ENCODE measurements around the gene SF1.
A peak's percentile ranks its signal among the peaks of the same experiment; 100 is the strongest.

The SF1 gene

GRCh38 chr11:64805481-64805880, 27.1 kb upstream of the SF1 start:
- in situ Hi-C loops (cut with MboI; ENCODE audit: low sequenced_read_pairs), result no loop called here
- Histone ChIP-seq H3K9me3 (no peaks in the 10 kb centered on the region), H3K4me3 (no peak overlapping the region), H3K27me3 (ENCODE audit: low read depth) (no peaks in the 10 kb centered on the region), H3K36me3 (replicated peaks) (peaks cover 25% of the 10 kb centered on the region), H3K4me1 (peaks cover 14% of the 10 kb centered on the region)
- no peak for DNase-seq (ENCODE audit: low spot score in 2 of 2)

GRCh38 chr11:64804346-64805210, 26.2 kb upstream of the SF1 start:
- DNase-seq (ENCODE audit: low spot score in 2 of 2), result no peak
- in situ Hi-C loops (cut with MboI; ENCODE audit: low sequenced_read_pairs), result no loop called here
- peaks cover 25% of the 10 kb centered on the region for H3K36me3 ChIP-seq (replicated peaks)
- peaks cover 13% of the 10 kb centered on the region for H3K4me1 ChIP-seq
- H3K4me3 ChIP-seq, result no peak overlapping the region
- no peaks in the 10 kb centered on the region for H3K27me3 ChIP-seq (ENCODE audit: low read depth)
- H3K9me3 ChIP-seq, result no peaks in the 10 kb centered on the region

GRCh38 chr11:64803846-64804345, 25.6 kb upstream of the SF1 start:
- DNase-seq (ENCODE audit: low spot score in 2 of 2), result no peak
- H3K9me3 ChIP-seq, result no peaks in the 10 kb centered on the region
- H3K4me3 ChIP-seq, result peak overlapping the region; percentile 34
- in situ Hi-C loops (cut with MboI; ENCODE audit: low sequenced_read_pairs), result no loop called here
- H3K27me3 ChIP-seq (ENCODE audit: low read depth), result no peaks in the 10 kb centered on the region
- peaks cover 8% of the 10 kb centered on the region for H3K4me1 ChIP-seq
- H3K36me3 ChIP-seq (replicated peaks), result peaks cover 25% of the 10 kb centered on the region

- peaks cover 8% of the 10 kb centered on the region for H3K4me1 ChIP-seq
- in situ Hi-C loops (cut with MboI; ENCODE audit: low sequenced_read_pairs), result no loop called here
These were observed 25.0 kb upstream of the SF1 start, which contains the start of gene MAP4K2 for GRCh38 chr11:64803158-64803845. TSS of gene MAP4K2 (minus strand) at chr11:64803214. CDS start at chr11:64803149, 65 bp downstream.

DNA sequence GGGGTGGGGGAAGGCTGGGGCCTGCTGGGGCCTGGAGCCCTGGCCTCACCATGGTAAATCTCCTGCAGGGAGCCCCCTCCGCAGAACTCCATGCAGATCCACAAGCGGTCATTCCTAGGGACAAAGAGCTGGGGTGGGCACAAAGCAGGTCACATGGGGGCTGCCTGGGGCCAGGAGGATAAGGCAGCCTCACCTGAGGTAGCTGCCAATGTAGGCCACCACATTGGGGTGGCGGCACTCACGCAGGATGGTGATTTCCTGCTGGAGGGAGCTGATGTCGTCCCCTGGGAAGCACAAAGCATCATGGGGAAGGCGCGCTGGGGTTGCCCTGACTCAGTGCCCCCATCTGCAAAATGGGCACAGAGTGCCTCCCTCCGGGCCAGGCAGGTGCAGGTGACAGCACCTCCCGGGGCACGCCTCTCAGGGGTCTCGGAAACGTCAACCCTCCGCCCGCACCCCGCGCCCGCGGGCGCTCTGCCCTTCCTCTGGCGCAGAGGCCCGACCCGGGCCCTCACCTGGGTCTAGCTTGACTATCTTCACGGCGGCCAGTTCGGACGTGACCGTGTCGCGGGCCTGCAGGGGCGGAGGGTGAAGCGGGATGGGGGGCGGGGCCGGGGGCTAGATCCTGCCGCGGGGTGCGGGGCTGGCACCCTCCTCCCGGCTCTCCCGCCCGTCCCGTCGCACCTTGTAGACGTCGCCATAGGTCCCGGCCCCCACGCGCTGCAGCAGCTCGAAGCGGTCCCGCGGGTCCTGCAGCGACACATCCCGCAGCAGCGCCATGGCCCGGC, 24.2 kb upstream of the SF1 start:
- peaks cover 22% of the 10 kb centered on the region for H3K36me3 ChIP-seq (replicated peaks)
- H3K4me1 ChIP-seq, result peaks cover 8% of the 10 kb centered on the region
- no peak for DNase-seq (ENCODE audit: low spot score in 2 of 2)
- H3K4me3 ChIP-seq, result peak overlapping the region; percentile 34
- H3K27me3 ChIP-seq (ENCODE audit: low read depth), result no peaks in the 10 kb centered on the region
- in situ Hi-C loops (cut with MboI; ENCODE audit: low sequenced_read_pairs), result no loop called here
- no peaks in the 10 kb centered on the region for H3K9me3 ChIP-seq

More at GRCh38 chr11:64803158-64803845, 25.0 kb upstream of the SF1 start, which contains the start of gene MAP4K2:
- Histone ChIP-seq H3K9me3 (no peaks in the 10 kb centered on the region), H3K27me3 (ENCODE audit: low read depth) (no peaks in the 10 kb centered on the region), H3K4me3 (peak within 1 kb of the TSS; percentile 34), H3K36me3 (replicated peaks) (peaks cover 25% of the 10 kb centered on the region)
- peak; percentile 81 to 94 for DNase-seq (ENCODE audit: low spot score in 2 of 2)

- Histone ChIP-seq H3K4me1 (peaks cover 8% of the 10 kb centered on the region), H3K4me3 (peak overlapping the region; percentile 34), H3K9me3 (no peaks in the 10 kb centered on the region), H3K36me3 (replicated peaks) (peaks cover 22% of the 10 kb centered on the region), H3K27me3 (ENCODE audit: low read depth) (no peaks in the 10 kb centered on the region)
- in situ Hi-C loops (cut with MboI; ENCODE audit: low sequenced_read_pairs), result no loop called here
- no peak for DNase-seq (ENCODE audit: low spot score in 2 of 2)
These were observed 23.4 kb upstream of the SF1 start for GRCh38 chr11:64801561-64802369.

DNA sequence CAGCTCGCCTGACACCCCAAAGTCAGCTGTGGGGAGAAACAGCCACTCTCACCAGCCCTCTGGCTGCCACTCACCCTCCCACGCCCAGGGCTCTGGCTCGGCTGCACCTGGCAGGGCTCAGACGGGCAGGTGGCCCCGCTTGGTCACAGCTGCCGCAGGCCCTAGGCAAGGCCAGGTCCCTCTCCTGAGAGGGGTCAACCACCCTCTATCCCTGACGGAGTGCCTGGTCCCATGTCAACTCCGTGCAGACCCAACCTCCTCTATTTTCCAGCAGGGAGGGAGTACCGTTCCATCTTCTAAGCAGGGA, 22.8 kb upstream of the SF1 start:
- no peak for DNase-seq (ENCODE audit: low spot score in 2 of 2)
- H3K36me3 ChIP-seq (replicated peaks), result peaks cover 16% of the 10 kb centered on the region
- no peaks in the 10 kb centered on the region for H3K27me3 ChIP-seq (ENCODE audit: low read depth)
- peaks cover 8% of the 10 kb centered on the region for H3K4me1 ChIP-seq
- in situ Hi-C loops (cut with MboI; ENCODE audit: low sequenced_read_pairs), result no loop called here
- no peak overlapping the region for H3K4me3 ChIP-seq
- H3K9me3 ChIP-seq, result no peaks in the 10 kb centered on the region

GRCh38 chr11:64800303-64801157, 22.2 kb upstream of the SF1 start:
- no peak overlapping the region for H3K4me3 ChIP-seq
- peaks cover 13% of the 10 kb centered on the region for H3K36me3 ChIP-seq (replicated peaks)
- H3K4me1 ChIP-seq, result peaks cover 8% of the 10 kb centered on the region
- no peak for DNase-seq (ENCODE audit: low spot score in 2 of 2)
- no peaks in the 10 kb centered on the region for H3K9me3 ChIP-seq
- no peaks in the 10 kb centered on the region for H3K27me3 ChIP-seq (ENCODE audit: low read depth)
- in situ Hi-C loops (cut with MboI; ENCODE audit: low sequenced_read_pairs), result no loop called here

DNA sequence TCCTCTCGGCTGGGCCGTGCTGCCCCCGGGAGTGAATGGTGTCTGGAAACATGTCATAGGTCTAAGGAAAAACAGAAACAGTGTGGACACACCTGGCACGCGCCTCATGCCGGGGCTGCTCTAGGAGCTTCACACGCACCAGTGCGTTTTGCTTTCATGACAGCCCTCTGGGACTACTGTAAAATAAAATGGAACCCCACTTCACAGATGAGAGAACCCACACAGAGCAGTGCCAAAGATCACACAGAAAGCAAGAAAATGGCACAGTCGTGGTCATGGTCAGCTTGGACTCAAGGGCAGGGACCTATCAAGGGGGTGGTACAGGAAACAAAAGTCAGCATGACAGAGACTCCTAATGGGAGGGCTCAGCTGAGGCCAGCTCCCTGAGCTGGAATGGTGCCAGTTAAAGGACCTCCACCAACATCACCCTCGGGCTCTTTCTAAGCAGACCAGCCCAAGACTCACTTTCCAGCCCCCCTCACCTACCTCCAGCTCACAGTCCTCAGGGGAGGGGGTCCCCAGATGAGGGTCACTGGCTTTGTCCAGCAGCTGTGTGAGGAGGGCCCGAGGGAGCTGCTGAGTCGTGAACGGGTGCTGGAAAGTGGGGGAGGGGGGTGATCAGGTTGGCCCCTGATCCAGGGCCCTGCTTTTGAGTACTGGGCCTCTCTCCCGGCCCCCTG, 21.4 kb upstream of the SF1 start:
- peaks cover 8% of the 10 kb centered on the region for H3K4me1 ChIP-seq
- no peak overlapping the region for H3K4me3 ChIP-seq
- in situ Hi-C loops (cut with MboI; ENCODE audit: low sequenced_read_pairs), result no loop called here
- no peaks in the 10 kb centered on the region for H3K27me3 ChIP-seq (ENCODE audit: low read depth)
- H3K36me3 ChIP-seq (replicated peaks), result peaks cover 6% of the 10 kb centered on the region
- no peaks in the 10 kb centered on the region for H3K9me3 ChIP-seq
- DNase-seq (ENCODE audit: low spot score in 2 of 2), result no peak

- in situ Hi-C loops (cut with MboI; ENCODE audit: low sequenced_read_pairs), result no loop called here
- H3K4me1 ChIP-seq, result peaks cover 8% of the 10 kb centered on the region
These were observed 20.9 kb upstream of the SF1 start for GRCh38 chr11:64799256-64799622.

DNA sequence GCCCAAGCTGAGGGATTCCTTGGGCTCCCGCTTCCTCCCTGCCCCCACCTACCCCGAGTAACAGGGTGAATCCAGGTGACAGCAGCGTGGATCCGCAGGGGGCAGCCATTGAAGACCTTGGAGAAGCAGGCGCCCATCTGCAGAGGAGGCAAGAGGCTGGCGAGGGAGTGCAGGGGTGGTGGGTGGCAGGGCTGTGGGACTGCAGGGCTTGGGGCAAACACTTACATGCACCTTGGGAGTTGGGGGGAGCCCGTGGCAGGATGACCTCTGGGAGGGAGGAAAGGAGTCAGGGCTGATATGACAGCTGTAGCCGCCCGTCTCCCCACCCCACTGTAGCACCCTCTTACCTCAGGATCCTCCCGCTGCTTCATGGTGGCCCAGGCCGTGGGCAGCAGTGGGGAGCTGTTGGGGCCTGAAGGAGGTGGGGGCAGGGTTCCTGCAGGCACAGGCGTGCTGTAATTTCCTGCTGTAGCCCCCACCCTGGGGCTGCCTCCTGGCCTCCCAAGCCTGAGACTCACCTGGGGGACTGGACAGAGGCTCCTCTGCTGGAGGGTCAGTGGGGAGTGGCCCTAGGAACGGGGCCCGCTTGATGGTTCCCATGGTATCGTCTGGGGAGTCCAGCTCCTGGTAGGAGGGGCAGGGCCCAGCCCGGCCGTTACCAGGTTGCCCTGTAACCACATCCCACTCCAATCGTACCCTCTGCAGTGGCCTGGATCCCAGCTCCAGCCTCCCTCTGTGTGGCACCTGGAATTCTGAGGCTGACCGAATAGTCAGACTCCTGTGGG, 18.6 kb upstream of the SF1 start:
- no peak overlapping the region for H3K4me3 ChIP-seq
- in situ Hi-C loops (cut with MboI; ENCODE audit: low sequenced_read_pairs), result no loop called here
- H3K36me3 ChIP-seq (replicated peaks), result no peaks in the 10 kb centered on the region; the same call in 1 of the 2 replicates
- no peaks in the 10 kb centered on the region for H3K9me3 ChIP-seq
- no peak for DNase-seq (ENCODE audit: low spot score in 2 of 2)
- no peaks in the 10 kb centered on the region for H3K4me1 ChIP-seq
- no peaks in the 10 kb centered on the region for H3K27me3 ChIP-seq (ENCODE audit: low read depth)

More at GRCh38 chr11:64799256-64799622, 20.9 kb upstream of the SF1 start:
- no peak overlapping the region for H3K4me3 ChIP-seq
- no peaks in the 10 kb centered on the region for H3K27me3 ChIP-seq (ENCODE audit: low read depth)
- no peaks in the 10 kb centered on the region for H3K9me3 ChIP-seq
- peaks cover 3% of the 10 kb centered on the region for H3K36me3 ChIP-seq (replicated peaks)
- no peak for DNase-seq (ENCODE audit: low spot score in 2 of 2)

Measured in HAP-1 (cell line).